Endothelial cell of umbilical vein (primary cell): Measurements from ENCODE around the gene NCK1. TPM values are rescaled to one million over a fixed set of nuclear protein-coding genes. Genes with fewer than 3 reads are reported as not detected.

Experiments
- BruUV-seq: library from RNA; stranded (reverse); fragments of 400-500 nt; replicated peaks from 2 replicates; lab custom pipeline; 2021; lab: Mats Ljungman, UMichigan
- CTCF ChIA-PET: fragments of 300-600, 350-600 bp; sonication (Branson Sonifier 250); formaldehyde crosslinking; loops from one replicate; lab custom pipeline; 2021; ENCODE audit warnings: antibody characterized with exemption, inconsistent platforms; lab: Charles Lee
- POLR2A ChIA-PET: fragments of 300-600, 350-600 bp; sonication (Branson Sonifier 250); formaldehyde crosslinking; loops from one replicate; lab custom pipeline; 2021; ENCODE audit warnings: antibody characterized with exemption, inconsistent platforms; lab: Charles Lee
- DNase-seq: peaks from one replicate; pipeline ENCODE4 v3.0.0-alpha.2; 2011; ENCODE audit warnings: low read depth, low spot score
- FAIRE-seq: peaks from 2 replicates; lab custom pipeline; 2011; peaks lifted over from hg19 to GRCh38; lab: Jason Lieb, UNC
- H2AFZ ChIP-seq: 2 replicates; pipeline ENCODE4 v1.6.0; 2012; ENCODE audit warnings: low read depth, low read length, control low read depth, inconsistent platforms
- H3K27ac ChIP-seq: 2 replicates; pipeline ENCODE4 v1.5.1; 2011; ENCODE audit warnings: low read depth, mild to moderate bottlenecking, control low read depth, low read length, moderate library complexity; ENCODE audit not compliant: insufficient read depth
- H3K27me3 ChIP-seq, 2 experiments: 2 replicates each; pipeline versions ENCODE4 v1.6.0 to v1.6.1; 2011; ENCODE audit warnings: low read length in 2 of 2, mixed read lengths in 1 of 2; ENCODE audit not compliant: control insufficient read depth in 2 of 2, insufficient read depth in 2 of 2
- H3K36me3 ChIP-seq, 2 experiments: 2 replicates in 1 of 2; 3 replicates in 1 of 2; pipeline ENCODE4 v1.5.1; 2011; ENCODE audit warnings: low read length in 2 of 2, mild to moderate bottlenecking in 1 of 2, moderate library complexity in 1 of 2; ENCODE audit not compliant: control insufficient read depth in 2 of 2, insufficient read depth in 2 of 2; ENCODE audit errors: extremely low read depth in 1 of 2
- H3K4me1 ChIP-seq: 3 replicates; pipeline ENCODE4 v1.5.1; 2011; ENCODE audit warnings: mild to moderate bottlenecking, low read length; ENCODE audit not compliant: control insufficient read depth, insufficient read depth; ENCODE audit errors: extremely low read depth
- H3K4me2 ChIP-seq: 2 replicates; pipeline ENCODE4 v1.6.1; 2011; ENCODE audit warnings: low read length, control low read depth, mixed read lengths; ENCODE audit not compliant: insufficient read depth
- H3K4me3 ChIP-seq, 3 experiments: fragments of 200-600 bp in 1 of 3; sonication (generic), shearing (Covaris generic) in 1 of 3; replicated peaks in 1 of 3; 2 replicates each; pipeline ENCODE4 v1.5.1; 2011 to 2016; ENCODE audit warnings: control low read depth in 3 of 3, low read length in 3 of 3, mild to moderate bottlenecking in 2 of 3, inconsistent platforms in 1 of 3, low read depth in 1 of 3, moderate library complexity in 1 of 3; ENCODE audit not compliant: insufficient read depth in 1 of 3
- H3K79me2 ChIP-seq: 2 replicates; pipeline ENCODE4 v1.6.0; 2012; ENCODE audit warnings: low read length, inconsistent platforms; ENCODE audit not compliant: control insufficient read depth, insufficient read depth
- H3K9ac ChIP-seq: replicated peaks from 2 replicates; pipeline ENCODE3; 2011; ENCODE audit warnings: low read length, control low read depth; ENCODE audit not compliant: insufficient read depth; ENCODE audit errors: extremely low read depth
- H3K9me1 ChIP-seq: replicated peaks from 3 replicates; pipeline ENCODE4 v1.6.0; 2011; ENCODE audit warnings: mild to moderate bottlenecking, low read length; ENCODE audit not compliant: control insufficient read depth, insufficient read depth; ENCODE audit errors: extremely low read depth
- H3K9me3 ChIP-seq: replicated peaks from 2 replicates; pipeline ENCODE4 v1.5.1; 2012; ENCODE audit warnings: low read length, inconsistent platforms; ENCODE audit not compliant: control insufficient read depth, insufficient read depth
- H4K20me1 ChIP-seq: replicated peaks from 2 replicates; pipeline ENCODE3; 2011; ENCODE audit warnings: mild to moderate bottlenecking, low read length; ENCODE audit not compliant: control insufficient read depth, insufficient read depth; ENCODE audit errors: extremely low read depth
- EZH2 ChIP-seq: IDR thresholded peaks from 2 replicates; pipeline ENCODE4 v1.6.1; 2012; ENCODE audit warnings: borderline replicate concordance, low read depth, mild to moderate bottlenecking, moderate library complexity, low read length, inconsistent platforms; ENCODE audit not compliant: severe bottlenecking
- FOS ChIP-seq: IDR thresholded peaks from 2 replicates; pipeline ENCODE4 v1.6.1; 2011; ENCODE audit warnings: mild to moderate bottlenecking, low read length, moderate library complexity, borderline replicate concordance; ENCODE audit not compliant: insufficient read depth
- GATA2 ChIP-seq: IDR thresholded peaks from 2 replicates; pipeline ENCODE4 v1.7.0; 2011; ENCODE audit warnings: low read depth, mild to moderate bottlenecking, moderate library complexity, mixed read lengths, low read length; ENCODE audit not compliant: insufficient read length, insufficient read depth
- JUN ChIP-seq: IDR thresholded peaks from 2 replicates; pipeline ENCODE4 v1.6.1; 2011; ENCODE audit warnings: borderline replicate concordance, low read depth; ENCODE audit not compliant: insufficient read length, insufficient read depth
- MAX ChIP-seq: IDR thresholded peaks from 2 replicates; pipeline ENCODE4 v1.6.1; 2011; ENCODE audit not compliant: insufficient read depth, insufficient read length
- MYC ChIP-seq: IDR thresholded peaks from one replicate; pipeline ENCODE4 v1.6.1; 2011; ENCODE audit warnings: mild to moderate bottlenecking, low read depth, low read length
- POLR2A ChIP-seq: IDR thresholded peaks from 2 replicates; pipeline ENCODE4 v1.6.1; 2012; ENCODE audit warnings: low read depth, mild to moderate bottlenecking, control low read depth, low read length
- POLR2AphosphoS5 ChIP-seq: IDR thresholded peaks from 2 replicates; pipeline ENCODE4 v1.6.1; 2012; ENCODE audit warnings: low read depth, mild to moderate bottlenecking, control low read depth, low read length, moderate library complexity; ENCODE audit not compliant: insufficient read depth
- dilution Hi-C: fragments of 300-500 bp; cut with MboI; formaldehyde crosslinking; loops from one replicate; pipeline ENCODE4 v1.15.0; 2019; ENCODE audit warnings: low sequenced_read_pairs; ENCODE audit not compliant: extremely low pct_ligation_motif_present
- intact Hi-C: fragments of 100-400 bp; cut with micrococcal nuclease; formaldehyde crosslinking; loops from one replicate; pipeline ENCODE4 v1.10.0; 2022
- polyA plus RNA-seq, 4 experiments: library from polyadenylated mRNA; depleted of rRNA in 3 of 4; stranded (reverse) in 3 of 4; unstranded in 1 of 4; fragments of >200 nt; gene quantifications; 2 replicates each; pipeline versions ENCODE4 v1.2.1 to v1.2.3, GENCODE V29; 2011 to 2012; ENCODE audit warnings: missing spikeins in 1 of 4
- total RNA-seq: library from RNA; stranded (reverse); gene quantifications from 2 replicates; pipeline ENCODE4 v1.2.3, GENCODE V29; 2021
- TF ChIP-seq, protein P1 (sequence below), 2 donors: IDR thresholded peaks; 1 replicate in 1 of 2; 2 replicates in 1 of 2; pipeline ENCODE4 v1.5.1; 2011; ENCODE audit warnings: low read length in 2 of 2, mild to moderate bottlenecking in 2 of 2, moderate library complexity in 2 of 2, control low read depth in 1 of 2, inconsistent platforms in 1 of 2, low read depth in 1 of 2; ENCODE audit not compliant: insufficient read depth in 1 of 2; ENCODE audit errors: extremely low read depth in 1 of 2

Gene NCK1
- total and polyA plus RNA-seq, 2 donors (not counting 3 experiments of a cell fraction or from before 2014, with no cell fraction given), result 19.3 to 52.2 TPM

- intact Hi-C loops, result no loop called here
- Histone ChIP-seq H3K4me3 (no peak overlapping the region), H3K79me2 (peaks cover 64% of the 10 kb centered on the region), H3K27me3 (no peaks in the 10 kb centered on the region), H3K36me3 (peaks cover 2% of the 10 kb centered on the region in 2 experiments), H2AFZ (no peak overlapping the region), H3K4me1 (no peaks in the 10 kb centered on the region), H3K9me1 (no peaks in the 10 kb centered on the region), H3K9ac (no peak overlapping the region), H4K20me1 (no peaks in the 10 kb centered on the region), H3K27ac (no peak overlapping the region), H3K4me2 (no peak overlapping the region), H3K9me3 (no peaks in the 10 kb centered on the region)
- BruUV-seq, result no TSS peak
- ChIA-PET POLR2A (no interaction called here), CTCF (interaction anchor here (1.4 kb wide), 1 partner anchor 88 kb away, joined by 4 read pairs; no protein-coding TSS in a partner anchor)
- FAIRE-seq (no peak), DNase-seq (no peak)
- TF ChIP-seq GATA2 (no peak), JUN (no peak), MYC (no peak), MAX (no peak), EZH2 (no peak), POLR2AphosphoS5 (no peak), POLR2A (no peak), FOS (no peak)
- TF ChIP-seq, protein P1, sequence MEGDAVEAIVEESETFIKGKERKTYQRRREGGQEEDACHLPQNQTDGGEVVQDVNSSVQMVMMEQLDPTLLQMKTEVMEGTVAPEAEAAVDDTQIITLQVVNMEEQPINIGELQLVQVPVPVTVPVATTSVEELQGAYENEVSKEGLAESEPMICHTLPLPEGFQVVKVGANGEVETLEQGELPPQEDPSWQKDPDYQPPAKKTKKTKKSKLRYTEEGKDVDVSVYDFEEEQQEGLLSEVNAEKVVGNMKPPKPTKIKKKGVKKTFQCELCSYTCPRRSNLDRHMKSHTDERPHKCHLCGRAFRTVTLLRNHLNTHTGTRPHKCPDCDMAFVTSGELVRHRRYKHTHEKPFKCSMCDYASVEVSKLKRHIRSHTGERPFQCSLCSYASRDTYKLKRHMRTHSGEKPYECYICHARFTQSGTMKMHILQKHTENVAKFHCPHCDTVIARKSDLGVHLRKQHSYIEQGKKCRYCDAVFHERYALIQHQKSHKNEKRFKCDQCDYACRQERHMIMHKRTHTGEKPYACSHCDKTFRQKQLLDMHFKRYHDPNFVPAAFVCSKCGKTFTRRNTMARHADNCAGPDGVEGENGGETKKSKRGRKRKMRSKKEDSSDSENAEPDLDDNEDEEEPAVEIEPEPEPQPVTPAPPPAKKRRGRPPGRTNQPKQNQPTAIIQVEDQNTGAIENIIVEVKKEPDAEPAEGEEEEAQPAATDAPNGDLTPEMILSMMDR (IDR thresholded peaks at IDR 0.05; ENCODE audit: extremely low read depth in 1 of 2, insufficient read depth in 1 of 2, low read depth in 1 of 2, low read length in 2 of 2), result no peak
- dilution Hi-C loops, result no loop called here
Measured at GRCh38 chr3:136925425-136926190, 63.6 kb downstream of the NCK1 start.
